PC-9 (cell line): Measurements from ENCODE around the gene ARL5A. TPM values are rescaled to one million over a fixed set of nuclear protein-coding genes. Genes with fewer than 3 reads are reported as not detected.

ENCODE experiments used
- BruUV-seq: library from RNA; stranded (reverse); fragments of 400-500 nt; replicated peaks from 2 replicates; lab custom pipeline; 2021; lab: Mats Ljungman, UMichigan
- CTCF ChIA-PET: fragments of 300-600 bp; sonication (Branson Sonifier 250); formaldehyde crosslinking; loops from one replicate; lab custom pipeline; 2022; ENCODE audit warnings: antibody characterized with exemption; lab: Charles Lee
- POLR2A ChIA-PET: fragments of 300-600 bp; sonication (Branson Sonifier 250); formaldehyde crosslinking; loops from one replicate; lab custom pipeline; 2022; ENCODE audit warnings: antibody characterized with exemption; ENCODE audit not compliant: unreplicated experiment; lab: Charles Lee
- DNase-seq, 2 experiments: peaks; one replicate each; pipeline versions ENCODE4 v3.0.0 to v3.0.0-alpha.2; 2015 to 2022; ENCODE audit warnings: mixed read lengths in 1 of 2
- H2AFZ ChIP-seq: fragments of 200-600 bp; sonication (generic); 2 replicates; pipeline ENCODE4 v1.8.1; 2017; ENCODE audit warnings: antibody characterized with exemption
- H3F3A ChIP-seq: fragments of 200-600 bp; sonication (generic); 2 replicates; pipeline ENCODE4 v1.8.1; 2017; ENCODE audit warnings: antibody characterized with exemption, mild to moderate bottlenecking, low read depth; ENCODE audit not compliant: insufficient read depth
- H3K27ac ChIP-seq: fragments of 200-600 bp; sonication (generic); 2 replicates; pipeline ENCODE4 v1.6.1; 2016; ENCODE audit warnings: mixed run types
- H3K27me3 ChIP-seq: fragments of 200-600 bp; sonication (generic); 2 replicates; pipeline ENCODE4 v1.6.1; 2016; ENCODE audit warnings: low read depth, mixed run types; ENCODE audit not compliant: insufficient read depth
- H3K36me3 ChIP-seq: fragments of 200-600 bp; sonication (generic); 2 replicates; pipeline ENCODE4 v1.6.1; 2016; ENCODE audit warnings: low read depth, mixed run types
- H3K4me1 ChIP-seq: fragments of 200-600 bp; sonication (generic); replicated peaks from 2 replicates; pipeline ENCODE4 v1.6.1; 2016; ENCODE audit warnings: mixed run types; ENCODE audit not compliant: insufficient read depth
- H3K4me2 ChIP-seq: fragments of 200-600 bp; sonication (generic); 2 replicates; pipeline ENCODE4 v1.6.1; 2017; ENCODE audit warnings: mixed run types
- H3K4me3 ChIP-seq: fragments of 200-600 bp; sonication (generic); 2 replicates; pipeline ENCODE4 v1.6.1; 2016; ENCODE audit warnings: mixed run types
- H3K79me2 ChIP-seq: fragments of 200-600 bp; sonication (generic); 2 replicates; pipeline ENCODE4 v1.6.1; 2017; ENCODE audit warnings: low read depth, mixed run types
- H3K9me2 ChIP-seq: fragments of 200-600 bp; sonication (generic); 2 replicates; pipeline ENCODE4 v1.8.1; 2017; ENCODE audit warnings: mild to moderate bottlenecking; ENCODE audit not compliant: insufficient read depth
- H3K9me3 ChIP-seq: fragments of 200-600 bp; sonication (generic); 2 replicates; pipeline ENCODE4 v1.8.1; 2016; ENCODE audit warnings: low read depth; ENCODE audit not compliant: insufficient read depth
- H4K20me1 ChIP-seq: fragments of 200-600 bp; sonication (generic); 2 replicates; pipeline ENCODE4 v1.8.1; 2017; ENCODE audit not compliant: insufficient read depth
- CTCF ChIP-seq: fragments of 200-600 bp; sonication (generic); conservative IDR thresholded peaks from 2 replicates; pipeline ENCODE4 v1.6.1; 2017; ENCODE audit warnings: mixed run types, antibody characterized with exemption, mild to moderate bottlenecking, moderate library complexity
- EZH2 ChIP-seq: fragments of 200-600 bp; sonication (generic); IDR thresholded peaks from 2 replicates; pipeline ENCODE4 v1.8.0; 2017; ENCODE audit warnings: antibody characterized with exemption, low read depth
- intact Hi-C: fragments of 100-400 bp; cut with micrococcal nuclease; formaldehyde crosslinking; loops from one replicate; pipeline ENCODE4 v1.10.0; 2022; ENCODE audit not compliant: unreplicated experiment
- total RNA-seq: library from RNA; stranded (reverse); gene quantifications from 2 replicates; pipeline ENCODE4 v1.2.3, GENCODE V29; 2021

Gene ARL5A
- total RNA-seq, 1 experiment from 2014 or later = 36.1 TPM

DNA sequence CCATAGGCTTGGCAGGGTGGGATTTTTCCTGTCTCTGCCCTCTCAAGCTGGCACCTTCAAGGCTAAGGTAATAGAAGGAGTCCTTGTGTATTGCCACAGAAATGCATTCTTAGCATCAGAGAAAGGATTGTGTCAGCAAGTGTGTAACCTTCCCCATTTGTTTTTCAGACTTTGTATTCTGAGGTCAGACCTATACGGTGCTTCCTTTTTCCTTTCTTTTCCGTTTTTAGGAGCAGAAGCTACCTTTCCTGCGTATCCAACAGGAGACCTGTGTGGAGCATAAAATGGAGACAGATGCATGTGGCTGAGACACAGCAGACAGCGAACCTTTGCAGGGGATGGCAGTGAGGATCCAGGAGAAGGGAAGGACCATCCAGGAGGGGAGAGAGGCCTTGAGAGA is 46.6 kb downstream of the ARL5A start:
- Histone ChIP-seq H3K4me2 (no peak overlapping the region), H3K9me3 (no peaks in the 10 kb centered on the region), H3F3A (no peaks in the 10 kb centered on the region), H3K36me3 (no peaks in the 10 kb centered on the region), H3K9me2 (no peaks in the 10 kb centered on the region), H3K4me1 (no peaks in the 10 kb centered on the region), H3K27ac (no peak overlapping the region), H3K4me3 (no peak overlapping the region), H3K79me2 (no peaks in the 10 kb centered on the region), H3K27me3 (no peaks in the 10 kb centered on the region), H2AFZ (no peak overlapping the region), H4K20me1 (no peaks in the 10 kb centered on the region)
- TF ChIP-seq EZH2 = no peak
- TF ChIP-seq CTCF = no peak
- no peak for DNase-seq
- no TSS peak for BruUV-seq
- POLR2A ChIA-PET = no interaction called here
- CTCF ChIA-PET = no interaction called here
- intact Hi-C loops = no loop called here

DNA sequence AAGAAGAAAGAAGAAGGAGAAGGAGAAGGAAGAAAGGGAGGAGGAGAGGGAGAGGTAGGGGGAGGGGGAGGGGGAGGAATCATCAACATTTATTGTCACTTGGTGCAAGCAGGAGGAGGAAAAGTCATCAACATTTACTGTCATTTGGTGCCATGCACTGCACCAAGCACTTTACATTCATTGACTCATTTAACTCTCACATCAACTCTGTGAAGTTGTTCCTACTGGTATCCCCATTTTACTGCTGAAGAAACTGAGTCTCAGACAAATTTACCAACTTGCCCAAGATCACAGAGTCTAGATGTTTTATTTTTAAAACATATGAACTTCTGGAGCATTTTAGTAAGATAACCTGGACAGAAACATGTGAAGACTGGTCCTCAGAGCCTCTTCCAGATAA is 47.3 kb downstream of the ARL5A start:
- Histone ChIP-seq H3K4me2 (no peak overlapping the region), H3K9me2 (no peaks in the 10 kb centered on the region), H3K27ac (no peak overlapping the region), H4K20me1 (no peaks in the 10 kb centered on the region), H3K4me3 (no peak overlapping the region), H3K9me3 (no peaks in the 10 kb centered on the region), H3K79me2 (no peaks in the 10 kb centered on the region), H3K4me1 (no peaks in the 10 kb centered on the region), H3K36me3 (no peaks in the 10 kb centered on the region), H2AFZ (no peak overlapping the region), H3K27me3 (no peaks in the 10 kb centered on the region), H3F3A (no peaks in the 10 kb centered on the region)
- intact Hi-C loops = no loop called here
- ChIA-PET POLR2A (no interaction called here), CTCF (no interaction called here)
- no TSS peak for BruUV-seq
- DNase-seq = no peak
- TF ChIP-seq CTCF (no peak), EZH2 (no peak)

DNA sequence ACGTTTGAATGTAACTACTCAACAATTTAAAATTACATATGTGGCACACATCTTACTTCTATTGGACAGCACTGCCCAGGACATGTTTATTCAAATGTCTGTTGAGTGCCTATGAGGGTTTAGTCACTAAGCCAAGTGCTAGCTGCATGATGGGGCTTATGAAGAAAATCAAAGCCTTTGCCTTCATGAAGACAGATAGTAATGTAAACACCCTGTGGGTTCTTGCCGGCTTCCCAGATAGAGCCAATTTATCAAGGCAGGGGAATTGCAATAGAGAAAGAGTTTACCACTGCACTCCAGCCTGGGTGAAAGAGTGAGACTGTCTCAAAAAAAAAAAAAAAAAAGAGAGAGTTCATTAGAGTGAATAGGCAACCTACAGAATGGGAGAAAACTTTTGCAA is 50.3 kb downstream of the ARL5A start:
- Histone ChIP-seq H3K4me3 (no peak overlapping the region), H3F3A (no peaks in the 10 kb centered on the region), H3K9me2 (no peaks in the 10 kb centered on the region), H3K27ac (no peak overlapping the region), H3K36me3 (no peaks in the 10 kb centered on the region), H3K4me2 (no peak overlapping the region), H4K20me1 (no peaks in the 10 kb centered on the region), H3K9me3 (no peaks in the 10 kb centered on the region), H2AFZ (no peak overlapping the region), H3K27me3 (no peaks in the 10 kb centered on the region), H3K79me2 (no peaks in the 10 kb centered on the region), H3K4me1 (no peaks in the 10 kb centered on the region)
- TF ChIP-seq EZH2 (no peak), CTCF (no peak)
- ChIA-PET CTCF (interaction anchor here (0.6 kb wide), 1 partner anchor 43 kb away, joined by 3 read pairs; no protein-coding TSS in a partner anchor), POLR2A (no interaction called here)
- no TSS peak for BruUV-seq
- no peak for DNase-seq
- intact Hi-C loops = no loop called here
